ENCODE data around the gene CCNDBP1.
"Not testable (repeated sequence)": the region's sequence is repeated elsewhere in the genome, so short reads cannot be mapped to it uniquely, and the experiment has no call there.

GRCh38 chr15:43197773-43198172 is 12.6 kb downstream of the CCNDBP1 start:
- TF ChIP-seq YY1 (IDR thresholded peaks at IDR 0.05; ENCODE audit: insufficient read depth, insufficient read length); SUZ12 (IDR thresholded peaks at IDR 0.05; ENCODE audit: extremely low read depth, insufficient read depth, insufficient read length): not testable (repeated sequence)
